Inflammatory macrophage treated with lipopolysaccharide for 1 hour (primary cell): ENCODE measurements around the gene RXYLT1.

Experiments
- DNase-seq, 2 donors: peaks; one replicate each; pipeline ENCODE4 v3.0.0-alpha.2; 2020 to 2022

Gene RXYLT1

GRCh38 chr12:63844391-63845341 lies 65.0 kb downstream of the RXYLT1 start, which contains the start of gene SRGAP1:
SRGAP1 (plus strand) TSS chr12:63844700; CDS start chr12:63844817, 117 bp downstream.
- peak; percentile 49 to 68 for DNase-seq

DNA sequence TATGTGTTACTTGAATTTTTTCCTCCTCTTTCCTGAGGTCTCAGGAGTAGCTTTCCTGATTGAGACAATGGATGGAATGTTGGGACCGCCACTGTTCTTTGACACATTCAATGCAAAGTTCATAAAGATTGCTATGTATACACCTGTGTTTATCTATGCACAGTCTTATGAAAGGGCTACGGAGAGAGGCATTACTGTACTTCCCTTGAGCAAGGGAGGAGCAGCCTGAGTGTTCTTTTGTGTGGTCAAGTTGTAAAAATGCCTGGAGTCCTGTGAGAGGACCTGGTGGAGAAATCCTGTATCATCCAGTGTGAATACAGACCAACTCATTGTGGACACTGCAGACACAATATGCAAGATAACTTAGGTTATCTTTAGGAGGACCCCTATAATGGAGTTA lies 66.0 kb downstream of the RXYLT1 start:
- DNase-seq: peak; percentile 6 to 12

DNA sequence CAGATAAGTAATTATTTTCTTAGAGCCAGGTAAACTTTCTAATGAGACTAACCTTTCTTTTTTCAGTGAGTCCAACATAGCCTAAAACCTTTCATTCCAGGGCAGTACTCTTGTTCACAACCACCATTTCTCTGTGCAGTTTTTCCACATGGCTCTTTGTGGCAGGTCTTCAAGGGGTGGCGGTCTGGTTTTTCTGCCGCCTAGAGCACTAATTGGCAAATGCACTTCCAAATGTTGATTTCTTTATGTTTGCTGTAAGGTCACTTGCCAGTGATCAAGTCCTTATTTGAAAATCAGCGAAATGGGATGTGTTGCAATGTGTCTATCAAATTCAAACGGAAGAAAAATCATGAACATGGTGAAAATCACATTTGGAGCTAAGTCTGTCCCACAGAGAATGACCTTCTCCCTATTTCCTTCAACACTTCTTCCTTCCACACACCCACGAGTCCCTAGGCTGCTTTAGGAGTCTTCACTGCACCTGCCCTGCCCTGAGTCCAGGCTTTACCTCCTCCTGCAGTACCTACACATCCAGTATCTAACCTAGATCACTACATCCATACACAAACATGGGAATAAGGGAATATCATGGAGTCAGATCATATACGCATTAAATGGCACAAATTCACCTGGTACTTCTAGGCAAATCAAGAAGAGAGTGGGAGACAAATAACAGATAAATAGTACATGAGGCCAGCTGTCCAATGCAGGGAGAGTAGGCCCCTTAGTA lies 66.7 kb downstream of the RXYLT1 start:
- no peak for DNase-seq

- no peak for DNase-seq
Measured at GRCh38 chr12:63848450-63848849, 68.7 kb downstream of the RXYLT1 start.

DNA sequence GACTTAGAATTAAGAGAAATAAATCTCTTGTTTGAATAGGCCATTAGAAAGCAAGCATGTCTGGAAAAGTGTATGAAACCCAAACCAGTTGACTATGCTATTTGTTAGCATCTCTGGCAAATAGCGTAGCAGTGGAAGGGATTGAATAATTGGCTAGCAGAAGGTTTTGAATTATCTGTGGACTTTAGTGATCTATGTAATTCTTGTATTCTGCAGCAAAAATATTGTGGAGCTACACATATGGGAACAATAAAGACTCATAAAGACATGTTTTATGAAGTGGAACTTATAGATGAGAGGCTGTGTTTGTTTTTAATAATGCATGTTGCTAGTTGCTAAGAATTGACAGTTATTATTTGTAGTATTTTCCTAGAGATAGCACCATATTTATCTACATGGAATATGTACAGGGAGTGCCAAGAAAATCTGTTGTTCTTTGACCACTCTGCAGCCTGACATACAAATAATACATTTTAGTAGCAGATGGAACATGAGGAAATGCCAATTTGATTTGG lies 69.5 kb downstream of the RXYLT1 start:
- no peak for DNase-seq

GRCh38 chr12:63849641-63850040 lies 69.9 kb downstream of the RXYLT1 start:
- no peak for DNase-seq

- no peak for DNase-seq
Measured at GRCh38 chr12:63853978-63854377, 74.3 kb downstream of the RXYLT1 start.

- no peak for DNase-seq
Measured at GRCh38 chr12:63855299-63855698, 75.6 kb downstream of the RXYLT1 start.

GRCh38 chr12:63857771-63858670 lies 78.3 kb downstream of the RXYLT1 start:
- DNase-seq: no peak
